HEK293T (cell line): ENCODE data around the gene SEC14L1.

Experiments
- CTCF ChIA-PET: fragments of 350-600 bp; formaldehyde crosslinking; extraction: SDS; loops from one replicate; lab custom pipeline; 2021; ENCODE audit warnings: antibody characterized with exemption, inconsistent platforms; lab: Yijun Ruan, JAX
- POLR2A ChIA-PET: fragments of 350-600 bp; formaldehyde crosslinking; extraction: SDS; loops from one replicate; lab custom pipeline; 2020; ENCODE audit warnings: antibody characterized with exemption, inconsistent platforms; lab: Yijun Ruan, JAX
- DNase-seq: peaks from one replicate; pipeline ENCODE4 v3.0.0; 2012; ENCODE audit warnings: mixed read lengths; ENCODE audit errors: extremely low spot score
- ARNT ChIP-seq: fragments of 450-650 bp; IDR thresholded peaks from 2 replicates; pipeline ENCODE4 v1.6.1; 2017; ENCODE audit warnings: mild to moderate bottlenecking
- BHLHE40 ChIP-seq: fragments of 450-650 bp; IDR thresholded peaks from 2 replicates; pipeline ENCODE4 v1.6.1; 2016; ENCODE audit warnings: mild to moderate bottlenecking, moderate library complexity, borderline replicate concordance
- CTBP1 ChIP-seq: fragments of 450-650 bp; IDR thresholded peaks from 2 replicates; pipeline ENCODE4 v1.6.1; 2016; ENCODE audit warnings: borderline replicate concordance
- ELF4 ChIP-seq: fragments of 450-650 bp; IDR thresholded peaks from 2 replicates; pipeline ENCODE4 v1.6.1; 2017; ENCODE audit warnings: antibody characterized with exemption
- FOXA1 ChIP-seq: fragments of 450-650 bp; IDR thresholded peaks from 2 replicates; pipeline ENCODE4 v1.6.1; 2016; ENCODE audit warnings: mild to moderate bottlenecking
- FOXK2 ChIP-seq: fragments of 450-650 bp; IDR thresholded peaks from 2 replicates; pipeline ENCODE4 v1.6.1; 2016; ENCODE audit warnings: mild to moderate bottlenecking
- FOXM1 ChIP-seq: fragments of 450-650 bp; IDR thresholded peaks from 2 replicates; pipeline ENCODE4 v1.6.1; 2017; ENCODE audit warnings: mild to moderate bottlenecking, borderline replicate concordance
- HDGF ChIP-seq: fragments of 450-650 bp; IDR thresholded peaks from 2 replicates; pipeline ENCODE4 v1.6.1; 2017; ENCODE audit warnings: antibody characterized with exemption, borderline replicate concordance
- L3MBTL2 ChIP-seq: fragments of 450-650 bp; conservative IDR thresholded peaks from 2 replicates; pipeline ENCODE4 v1.6.1; 2016; ENCODE audit warnings: mild to moderate bottlenecking
- LEF1 ChIP-seq: fragments of 450-650 bp; IDR thresholded peaks from 2 replicates; pipeline ENCODE4 v1.6.1; 2017; ENCODE audit warnings: mild to moderate bottlenecking, borderline replicate concordance
- NFRKB ChIP-seq: fragments of 450-650 bp; IDR thresholded peaks from 2 replicates; pipeline ENCODE4 v1.6.1; 2016; ENCODE audit warnings: mild to moderate bottlenecking, moderate library complexity
- SP1 ChIP-seq: fragments of 450-650 bp; IDR thresholded peaks from 2 replicates; pipeline ENCODE4 v1.6.1; 2017
- SUZ12 ChIP-seq: fragments of 450-650 bp; IDR thresholded peaks from 2 replicates; pipeline ENCODE4 v1.6.1; 2016; ENCODE audit warnings: mild to moderate bottlenecking
- TARDBP ChIP-seq: fragments of 450-650 bp; IDR thresholded peaks from 2 replicates; pipeline ENCODE4 v1.6.1; 2016
- ZNF384 ChIP-seq: fragments of 450-650 bp; IDR thresholded peaks from 2 replicates; pipeline ENCODE4 v1.6.1; 2016
- TF ChIP-seq, protein P1 (sequence below): fragments of 450-650 bp; IDR thresholded peaks from 2 replicates; pipeline ENCODE4 v1.6.1; 2016

Gene SEC14L1

GRCh38 chr17:77188084-77189066 lies 47.6 kb downstream of the SEC14L1 start:
- POLR2A ChIA-PET, result interaction anchor here (0.6 kb wide), 1 partner anchor 48 kb away, joined by 3 read pairs; the partner anchor contains the start of gene SEC14L1
- TF ChIP-seq TARDBP (no peak), SUZ12 (no peak), FOXK2 (no peak), FOXA1 (no peak), SP1 (no peak), BHLHE40 (no peak), HDGF (no peak), ARNT (no peak), NFRKB (no peak), L3MBTL2 (no peak), ELF4 (no peak), FOXM1 (no peak), ZNF384 (no peak), LEF1 (no peak), CTBP1 (no peak)
- TF ChIP-seq, protein P1, sequence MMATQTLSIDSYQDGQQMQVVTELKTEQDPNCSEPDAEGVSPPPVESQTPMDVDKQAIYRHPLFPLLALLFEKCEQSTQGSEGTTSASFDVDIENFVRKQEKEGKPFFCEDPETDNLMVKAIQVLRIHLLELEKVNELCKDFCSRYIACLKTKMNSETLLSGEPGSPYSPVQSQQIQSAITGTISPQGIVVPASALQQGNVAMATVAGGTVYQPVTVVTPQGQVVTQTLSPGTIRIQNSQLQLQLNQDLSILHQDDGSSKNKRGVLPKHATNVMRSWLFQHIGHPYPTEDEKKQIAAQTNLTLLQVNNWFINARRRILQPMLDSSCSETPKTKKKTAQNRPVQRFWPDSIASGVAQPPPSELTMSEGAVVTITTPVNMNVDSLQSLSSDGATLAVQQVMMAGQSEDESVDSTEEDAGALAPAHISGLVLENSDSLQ, result no peak
- DNase-seq, result no peak
- CTCF ChIA-PET, result no interaction called here

DNA sequence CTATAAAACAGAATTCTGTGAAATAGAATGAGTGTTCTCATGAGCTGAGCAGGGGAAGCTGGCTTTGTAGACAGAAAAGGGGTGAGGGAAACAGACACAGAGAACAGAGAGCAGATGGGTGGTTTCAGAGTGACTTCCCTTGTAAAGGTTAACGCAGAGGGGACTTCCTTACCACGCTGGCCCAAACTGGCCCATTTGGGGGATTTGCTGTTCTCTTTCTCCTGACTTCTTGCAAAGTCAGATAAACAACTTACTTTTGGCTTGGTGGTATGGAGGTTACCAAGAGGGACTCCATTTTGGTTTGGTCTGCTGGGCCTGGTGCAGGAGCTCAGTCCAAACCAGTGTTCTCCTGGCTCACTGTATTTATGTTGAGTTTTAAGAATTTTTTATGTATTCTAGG lies 48.4 kb downstream of the SEC14L1 start:
- ChIA-PET POLR2A (interaction anchor here (0.6 kb wide), 1 partner anchor 48 kb away, joined by 3 read pairs; the partner anchor contains the start of gene SEC14L1), CTCF (interaction anchor here (0.6 kb wide), 1 partner anchor 65 kb away, joined by 3 read pairs; no protein-coding TSS in a partner anchor)
- no peak for TF ChIP-seq ZNF384
- no peak for TF ChIP-seq FOXA1
- no peak for TF ChIP-seq ELF4
- TF ChIP-seq HDGF, result no peak
- no peak for TF ChIP-seq NFRKB
- TF ChIP-seq TARDBP, result no peak
- no peak for TF ChIP-seq SUZ12
- no peak for TF ChIP-seq ARNT
- no peak for TF ChIP-seq LEF1
- TF ChIP-seq BHLHE40, result no peak
- TF ChIP-seq, protein P1, result no peak
- TF ChIP-seq FOXK2, result no peak
- TF ChIP-seq SP1, result no peak
- no peak for TF ChIP-seq L3MBTL2
- TF ChIP-seq CTBP1, result no peak
- no peak for TF ChIP-seq FOXM1
- DNase-seq, result no peak

DNA sequence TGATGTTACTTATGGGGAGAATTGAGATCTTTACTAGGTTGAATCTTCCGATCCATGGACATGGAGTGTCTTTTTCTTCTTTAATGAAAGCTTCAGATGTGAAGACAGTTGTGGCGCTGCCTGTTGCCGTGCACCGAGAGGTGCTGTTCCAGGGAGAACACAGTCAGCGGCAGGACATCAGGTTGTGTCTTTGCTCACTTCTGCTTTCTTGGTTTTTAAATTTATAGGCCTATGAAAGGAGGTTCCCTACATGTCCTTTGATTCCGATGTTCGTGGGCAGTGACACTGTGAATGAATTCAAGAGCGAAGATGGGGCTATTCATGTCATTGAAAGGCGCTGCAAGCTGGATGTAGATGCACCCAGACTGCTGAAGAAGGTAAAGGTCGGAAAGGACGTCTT lies 49.8 kb downstream of the SEC14L1 start:
- CTCF ChIA-PET, result no interaction called here
- DNase-seq, result no peak
- TF ChIP-seq FOXM1, result no peak
- TF ChIP-seq NFRKB, result no peak
- no peak for TF ChIP-seq SUZ12
- no peak for TF ChIP-seq FOXK2
- TF ChIP-seq TARDBP, result no peak
- TF ChIP-seq, protein P1, result no peak
- no peak for TF ChIP-seq ARNT
- no peak for TF ChIP-seq LEF1
- TF ChIP-seq ZNF384, result no peak
- TF ChIP-seq L3MBTL2, result no peak
- no peak for TF ChIP-seq CTBP1
- POLR2A ChIA-PET, result no interaction called here

- ChIA-PET POLR2A (no interaction called here), CTCF (no interaction called here)
- no peak for DNase-seq
- TF ChIP-seq ZNF384, result no peak
Measured at GRCh38 chr17:77191244-77191643, 50.5 kb downstream of the SEC14L1 start.

DNA sequence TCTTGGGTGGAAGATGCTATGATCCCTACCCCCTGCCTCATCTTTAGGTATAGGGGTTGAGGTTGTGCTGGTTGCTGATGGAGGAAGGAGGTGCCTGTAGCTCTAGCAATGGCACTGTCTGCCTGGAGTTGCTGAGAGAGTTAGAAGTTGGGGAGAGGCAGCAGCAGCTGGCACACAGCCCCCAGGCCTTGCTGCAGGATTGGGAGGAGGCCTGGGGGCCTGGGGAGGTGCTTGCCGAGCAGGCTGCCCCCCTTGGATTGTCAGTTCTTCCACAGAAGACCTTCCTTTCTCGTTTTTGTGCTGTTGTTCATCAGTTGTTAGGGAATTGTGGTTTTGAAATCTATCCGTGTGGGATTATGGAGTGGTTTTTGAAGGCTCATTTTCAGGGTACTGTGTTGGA lies 52.9 kb downstream of the SEC14L1 start:
- ChIA-PET CTCF (no interaction called here), POLR2A (no interaction called here)
- no peak for DNase-seq
- TF ChIP-seq ZNF384 (no peak), FOXA1 (no peak), BHLHE40 (no peak), TARDBP (no peak), FOXM1 (no peak), ARNT (no peak), L3MBTL2 (no peak), SP1 (no peak), NFRKB (no peak), SUZ12 (no peak)
- TF ChIP-seq, protein P1, result no peak
